SK-N-SH (cell line): Measurements from ENCODE around the gene SLC38A3. TPM values are rescaled to one million over a fixed set of nuclear protein-coding genes. Genes with fewer than 3 reads are reported as not detected.

Experiments used
- CTCF ChIA-PET: fragments of 300-600, 350-600 bp; formaldehyde crosslinking; extraction: SDS; loops from one replicate; lab custom pipeline; 2021; lab: Yijun Ruan, JAX
- POLR2A ChIA-PET: fragments of 350-600 bp; sonication (Branson Sonifier 250); formaldehyde crosslinking; extraction: SDS; loops from one replicate; lab custom pipeline; 2020; ENCODE audit warnings: antibody characterized with exemption, inconsistent platforms; lab: Yijun Ruan, JAX
- DNase-seq: peaks from one replicate; pipeline ENCODE4 v3.0.0; 2012
- H2AFZ ChIP-seq: fragments of 200-600 bp; sonication (generic); 2 replicates; pipeline ENCODE4 v1.8.1; 2016; ENCODE audit warnings: antibody characterized with exemption, mild to moderate bottlenecking, low read depth
- H3F3A ChIP-seq: fragments of 200-600 bp; sonication (generic); replicated peaks from 2 replicates; pipeline ENCODE3; 2016; ENCODE audit warnings: antibody characterized with exemption, mild to moderate bottlenecking; ENCODE audit not compliant: insufficient read depth
- H3K27ac ChIP-seq, 2 experiments: fragments of 200-500 bp in 1 of 2; fragments of 200-600 bp in 1 of 2; sonication (Bioruptor generic) in 1 of 2; sonication (generic), shearing (Covaris generic) in 1 of 2; 2 replicates each; pipeline versions ENCODE4 v1.5.1 to v1.6.1; 2014 to 2016; ENCODE audit warnings: low read depth in 2 of 2, inconsistent platforms in 1 of 2, low read length in 1 of 2, mild to moderate bottlenecking in 1 of 2, mixed read lengths in 1 of 2
- H3K27me3 ChIP-seq: fragments of 200-600 bp; sonication (generic), shearing (Covaris generic); 2 replicates; pipeline ENCODE4 v1.6.1; 2016; ENCODE audit warnings: mixed run types; ENCODE audit not compliant: insufficient read depth
- H3K36me3 ChIP-seq, 2 experiments: fragments of 200-500 bp in 1 of 2; fragments of 200-600 bp in 1 of 2; sonication (Bioruptor generic) in 1 of 2; sonication (generic) in 1 of 2; replicated peaks in 1 of 2; 2 replicates each; pipeline versions ENCODE3 to v1.5.1; 2014 to 2016; ENCODE audit warnings: low read length in 1 of 2, mild to moderate bottlenecking in 1 of 2; ENCODE audit not compliant: insufficient read depth in 2 of 2, control insufficient read depth in 1 of 2
- H3K4me1 ChIP-seq, 2 experiments: fragments of 200-500 bp in 1 of 2; fragments of 200-600 bp in 1 of 2; sonication (Bioruptor generic) in 1 of 2; sonication (generic), shearing (Covaris generic) in 1 of 2; 2 replicates each; pipeline versions ENCODE4 v1.5.1 to v1.6.1; 2014 to 2016; ENCODE audit warnings: low read depth in 1 of 2, low read length in 1 of 2, mixed run types in 1 of 2; ENCODE audit not compliant: insufficient read depth in 2 of 2, control insufficient read depth in 1 of 2
- H3K4me2 ChIP-seq: fragments of 200-600 bp; sonication (generic), shearing (Covaris generic); 2 replicates; pipeline ENCODE4 v1.6.1; 2017; ENCODE audit warnings: mixed run types
- H3K4me3 ChIP-seq, 2 experiments: fragments of 200-500 bp in 1 of 2; fragments of 200-600 bp in 1 of 2; sonication (Bioruptor generic) in 1 of 2; sonication (generic), shearing (Covaris generic) in 1 of 2; 2 replicates each; pipeline versions ENCODE4 v1.5.1 to v1.8.1; 2014 to 2016; ENCODE audit warnings: low read depth in 2 of 2, inconsistent platforms in 1 of 2, low read length in 1 of 2, mild to moderate bottlenecking in 1 of 2, mixed read lengths in 1 of 2, moderate library complexity in 1 of 2
- H3K79me2 ChIP-seq: fragments of 200-600 bp; sonication (generic); 2 replicates; pipeline ENCODE4 v1.8.1; 2017; ENCODE audit warnings: mild to moderate bottlenecking; ENCODE audit not compliant: insufficient read depth
- H3K9ac ChIP-seq: fragments of 200-600 bp; sonication (generic); 2 replicates; pipeline ENCODE4 v1.6.1; 2017; ENCODE audit warnings: mixed run types
- H3K9me2 ChIP-seq: fragments of 200-600 bp; sonication (generic); 2 replicates; pipeline ENCODE4 v1.6.1; 2017; ENCODE audit warnings: mixed run types
- H3K9me3 ChIP-seq: fragments of 200-600 bp; sonication (generic); 2 replicates; pipeline ENCODE4 v1.6.1; 2017; ENCODE audit warnings: mixed run types, mild to moderate bottlenecking, moderate library complexity
- H4K20me1 ChIP-seq: fragments of 200-600 bp; sonication (generic); 2 replicates; pipeline ENCODE4 v1.6.1; 2017; ENCODE audit warnings: mild to moderate bottlenecking, mixed run types; ENCODE audit not compliant: insufficient read depth
- CHD2 ChIP-seq: fragments of 150-350 bp; IDR thresholded peaks from 2 replicates; pipeline ENCODE4 v1.6.1; 2018; ENCODE audit warnings: low read length; ENCODE audit not compliant: partially characterized antibody
- ELF1 ChIP-seq: IDR thresholded peaks from 2 replicates; pipeline ENCODE4 v1.4.0; 2012
- EZH2phosphoT487 ChIP-seq: fragments of 200-600 bp; sonication (generic); IDR thresholded peaks from 2 replicates; pipeline ENCODE4 v1.6.1; 2017; ENCODE audit warnings: low read depth, mixed run types, mild to moderate bottlenecking, antibody characterized with exemption, moderate library complexity, borderline replicate concordance
- FOXJ3 ChIP-seq: sonication (generic); formaldehyde crosslinking; IDR thresholded peaks from 2 replicates; pipeline ENCODE4 v1.5.1; 2020; ENCODE audit warnings: mild to moderate bottlenecking, missing genetic modification reagents
- GABPA ChIP-seq: IDR thresholded peaks from 2 replicates; pipeline ENCODE4 v1.4.0; 2012; ENCODE audit warnings: low read depth, mild to moderate bottlenecking
- JUND ChIP-seq: IDR thresholded peaks from 2 replicates; pipeline ENCODE4 v1.4.0; 2012
- MXI1 ChIP-seq: IDR thresholded peaks from 2 replicates; pipeline ENCODE4 v1.6.1; 2012; ENCODE audit warnings: mild to moderate bottlenecking, low read depth, low read length, improper control_type of control experiment
- NFIC ChIP-seq: IDR thresholded peaks from 2 replicates; pipeline ENCODE4 v1.4.0; 2012; ENCODE audit warnings: borderline replicate concordance
- NRF1 ChIP-seq: IDR thresholded peaks from 2 replicates; pipeline ENCODE4 v1.6.1; 2012; ENCODE audit warnings: low read depth, mild to moderate bottlenecking, low read length
- POLR2AphosphoS5 ChIP-seq: IDR thresholded peaks from 2 replicates; pipeline ENCODE4 v1.6.1; 2012; ENCODE audit warnings: low read depth, low read length
- RAD21 ChIP-seq: IDR thresholded peaks from 2 replicates; pipeline ENCODE4 v1.6.1; 2012; ENCODE audit warnings: mild to moderate bottlenecking, low read length
- RCOR1 ChIP-seq: fragments of 150-350 bp; IDR thresholded peaks from 2 replicates; pipeline ENCODE4 v1.6.1; 2017; ENCODE audit warnings: antibody characterized with exemption, low read length
- RFX5 ChIP-seq: IDR thresholded peaks from 2 replicates; pipeline ENCODE4 v1.6.1; 2012; ENCODE audit warnings: mild to moderate bottlenecking, improper control_type of control experiment, low read length
- RXRA ChIP-seq: IDR thresholded peaks from 2 replicates; pipeline ENCODE4 v1.4.0; 2012; ENCODE audit warnings: low read depth, mild to moderate bottlenecking, borderline replicate concordance
- SIN3A ChIP-seq: IDR thresholded peaks from 2 replicates; pipeline ENCODE4 v1.6.1; 2012; ENCODE audit warnings: low read depth, mild to moderate bottlenecking, low read length, moderate library complexity, borderline replicate concordance
- TAF1 ChIP-seq: IDR thresholded peaks from 2 replicates; pipeline ENCODE4 v1.6.1; 2012; ENCODE audit warnings: low read depth, mild to moderate bottlenecking, low read length, moderate library complexity, borderline replicate concordance
- TCF12 ChIP-seq: IDR thresholded peaks from 2 replicates; pipeline ENCODE4 v1.4.0; 2012
- WGBS: methylation state at CpG from one replicate; pipeline ENCODE4 v1.1.6; 2017; ENCODE audit warnings: low lambda C conversion rate; 5-methylcytosine and 5-hydroxymethylcytosine counted together
- polyA plus RNA-seq, 3 experiments: library from polyadenylated mRNA; depleted of rRNA; stranded (reverse); fragments of >200 nt; gene quantifications; 2 replicates each; pipeline ENCODE4 v1.2.3, GENCODE V29; 2012
- TF ChIP-seq, protein P1 (sequence below): IDR thresholded peaks from 2 replicates; pipeline ENCODE4 v1.4.0; 2012; ENCODE audit warnings: low read depth
- TF ChIP-seq, protein P2 (sequence below): IDR thresholded peaks from 2 replicates; pipeline ENCODE4 v1.6.1; 2012; ENCODE audit warnings: mild to moderate bottlenecking, low read depth, low read length, moderate library complexity
- TF ChIP-seq, protein P3 (sequence below): IDR thresholded peaks from 2 replicates; pipeline ENCODE4 v1.4.0; 2012; ENCODE audit warnings: low read depth, borderline replicate concordance
- TF ChIP-seq, protein P4 (sequence below): IDR thresholded peaks from 2 replicates; pipeline ENCODE4 v1.4.0; 2012; ENCODE audit warnings: low read depth, borderline replicate concordance

The SLC38A3 gene
- polyA plus RNA-seq, 1 of the 3 experiments (the other 2 are of a cell fraction), result 0.84 TPM

DNA sequence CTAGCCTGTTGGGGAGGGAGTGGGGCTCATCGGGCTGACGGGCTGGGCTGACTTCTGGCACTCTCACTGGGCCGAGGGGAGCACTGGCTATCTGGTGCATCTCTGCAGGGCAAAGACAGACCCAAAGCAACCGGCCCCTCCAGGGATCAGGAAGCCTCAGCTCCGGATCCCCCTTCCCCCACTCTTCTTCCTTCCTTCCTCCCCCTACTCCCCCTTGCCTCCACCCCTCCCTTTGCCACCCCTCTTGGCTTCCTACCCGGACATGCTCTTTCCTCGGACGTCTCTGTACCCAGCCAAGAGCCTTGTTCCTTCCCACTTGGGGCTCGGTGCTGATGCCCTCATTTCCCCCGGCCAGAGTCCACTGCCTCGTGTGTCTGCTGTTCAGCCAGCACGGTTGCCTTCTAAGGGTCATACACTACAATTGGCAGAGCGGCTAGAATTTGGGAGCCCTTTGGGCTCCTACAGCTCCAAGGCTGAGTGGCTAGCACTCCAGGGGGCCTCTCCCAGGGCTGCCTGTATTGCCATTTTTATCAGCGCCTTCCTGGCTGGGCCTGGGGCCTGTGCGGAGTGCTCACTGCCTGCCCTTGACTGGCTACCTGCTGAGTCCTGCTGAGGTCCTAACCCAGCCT is 39.0 kb upstream of the SLC38A3 start:
- no peak overlapping the region for H3K4me3 ChIP-seq
- peak overlapping the region; percentile 48; the same call in 1 of the 2 replicates for H3K9ac ChIP-seq

DNA sequence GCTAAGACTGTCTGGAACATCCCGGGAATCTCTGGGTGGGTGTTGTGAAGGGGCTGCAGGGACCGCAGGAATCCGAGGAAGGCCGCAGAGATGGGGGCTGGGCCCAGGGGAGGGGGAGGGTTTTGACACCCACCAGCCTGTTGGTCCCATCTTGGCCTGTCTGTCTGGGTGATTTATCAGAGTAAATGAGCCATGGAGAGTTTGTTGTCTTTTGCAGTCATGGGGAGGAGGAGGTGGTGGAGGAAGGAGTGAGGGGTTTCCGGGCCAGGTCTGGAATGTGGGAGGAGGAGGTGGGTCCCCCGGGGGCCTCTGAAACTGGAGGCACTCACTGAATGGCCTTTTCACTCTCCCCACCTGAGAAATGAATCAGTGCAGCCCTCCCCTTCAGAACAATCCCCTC is 38.5 kb upstream of the SLC38A3 start:
- Histone ChIP-seq H3K27ac (peak overlapping the region; percentile 82; a peak in 3 of 4 replicates), H4K20me1 (no peaks in the 10 kb centered on the region), H3K9ac (no peak overlapping the region)
- TF ChIP-seq RXRA, result no peak
- TF ChIP-seq, protein P1, sequence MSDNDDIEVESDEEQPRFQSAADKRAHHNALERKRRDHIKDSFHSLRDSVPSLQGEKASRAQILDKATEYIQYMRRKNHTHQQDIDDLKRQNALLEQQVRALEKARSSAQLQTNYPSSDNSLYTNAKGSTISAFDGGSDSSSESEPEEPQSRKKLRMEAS, result no peak
- TF ChIP-seq RCOR1, result no peak
- no peak for TF ChIP-seq JUND
- no peak for TF ChIP-seq POLR2AphosphoS5
- TF ChIP-seq NFIC, result no peak
- TF ChIP-seq TAF1, result no peak
- TF ChIP-seq TCF12, result no peak
- TF ChIP-seq RFX5, result no peak
- TF ChIP-seq EZH2phosphoT487, result no peak
- TF ChIP-seq, protein P2, sequence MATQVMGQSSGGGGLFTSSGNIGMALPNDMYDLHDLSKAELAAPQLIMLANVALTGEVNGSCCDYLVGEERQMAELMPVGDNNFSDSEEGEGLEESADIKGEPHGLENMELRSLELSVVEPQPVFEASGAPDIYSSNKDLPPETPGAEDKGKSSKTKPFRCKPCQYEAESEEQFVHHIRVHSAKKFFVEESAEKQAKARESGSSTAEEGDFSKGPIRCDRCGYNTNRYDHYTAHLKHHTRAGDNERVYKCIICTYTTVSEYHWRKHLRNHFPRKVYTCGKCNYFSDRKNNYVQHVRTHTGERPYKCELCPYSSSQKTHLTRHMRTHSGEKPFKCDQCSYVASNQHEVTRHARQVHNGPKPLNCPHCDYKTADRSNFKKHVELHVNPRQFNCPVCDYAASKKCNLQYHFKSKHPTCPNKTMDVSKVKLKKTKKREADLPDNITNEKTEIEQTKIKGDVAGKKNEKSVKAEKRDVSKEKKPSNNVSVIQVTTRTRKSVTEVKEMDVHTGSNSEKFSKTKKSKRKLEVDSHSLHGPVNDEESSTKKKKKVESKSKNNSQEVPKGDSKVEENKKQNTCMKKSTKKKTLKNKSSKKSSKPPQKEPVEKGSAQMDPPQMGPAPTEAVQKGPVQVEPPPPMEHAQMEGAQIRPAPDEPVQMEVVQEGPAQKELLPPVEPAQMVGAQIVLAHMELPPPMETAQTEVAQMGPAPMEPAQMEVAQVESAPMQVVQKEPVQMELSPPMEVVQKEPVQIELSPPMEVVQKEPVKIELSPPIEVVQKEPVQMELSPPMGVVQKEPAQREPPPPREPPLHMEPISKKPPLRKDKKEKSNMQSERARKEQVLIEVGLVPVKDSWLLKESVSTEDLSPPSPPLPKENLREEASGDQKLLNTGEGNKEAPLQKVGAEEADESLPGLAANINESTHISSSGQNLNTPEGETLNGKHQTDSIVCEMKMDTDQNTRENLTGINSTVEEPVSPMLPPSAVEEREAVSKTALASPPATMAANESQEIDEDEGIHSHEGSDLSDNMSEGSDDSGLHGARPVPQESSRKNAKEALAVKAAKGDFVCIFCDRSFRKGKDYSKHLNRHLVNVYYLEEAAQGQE, result no peak
- TF ChIP-seq FOXJ3, result no peak

More for the DNA sequence above, 39.0 kb upstream of the SLC38A3 start:
- no peaks in the 10 kb centered on the region for H3K9me2 ChIP-seq
- DNase-seq, result no peak
- no peak overlapping the region for H2AFZ ChIP-seq
- peak overlapping the region; percentile 82 for H3K27ac ChIP-seq
- H3K27me3 ChIP-seq, result no peaks in the 10 kb centered on the region
- ChIA-PET POLR2A (no interaction called here), CTCF (interaction anchor here (0.7 to 2.6 kb wide), 6 partner anchors 10 to 107 kb away, joined by 3 to 9 read pairs (median 4); no protein-coding TSS in a partner anchor)
- 59% methylated on average over 12 of the region's 15 CpGs for whole genome bisulfite sequencing
- H3K4me1 ChIP-seq, result peaks cover 22 to 54% of the 10 kb centered on the region in 2 experiments; a peak in 3 of 4 replicates
- peaks cover 19% of the 10 kb centered on the region for H3K79me2 ChIP-seq
- no peaks in the 10 kb centered on the region for H3K9me3 ChIP-seq
- H3K4me2 ChIP-seq, result peak overlapping the region; percentile 69
- no peaks in the 10 kb centered on the region for H4K20me1 ChIP-seq
- peaks cover 18% of the 10 kb centered on the region for H3F3A ChIP-seq
- TF ChIP-seq RXRA (no peak), RAD21 (no peak), ELF1 (no peak), GABPA (no peak), MXI1 (no peak), POLR2AphosphoS5 (no peak), TAF1 (no peak), CHD2 (no peak), NRF1 (no peak), SIN3A (no peak)
- TF ChIP-seq, protein P3, sequence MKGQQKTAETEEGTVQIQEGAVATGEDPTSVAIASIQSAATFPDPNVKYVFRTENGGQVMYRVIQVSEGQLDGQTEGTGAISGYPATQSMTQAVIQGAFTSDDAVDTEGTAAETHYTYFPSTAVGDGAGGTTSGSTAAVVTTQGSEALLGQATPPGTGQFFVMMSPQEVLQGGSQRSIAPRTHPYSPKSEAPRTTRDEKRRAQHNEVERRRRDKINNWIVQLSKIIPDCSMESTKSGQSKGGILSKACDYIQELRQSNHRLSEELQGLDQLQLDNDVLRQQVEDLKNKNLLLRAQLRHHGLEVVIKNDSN, result no peak
- TF ChIP-seq, protein P4, sequence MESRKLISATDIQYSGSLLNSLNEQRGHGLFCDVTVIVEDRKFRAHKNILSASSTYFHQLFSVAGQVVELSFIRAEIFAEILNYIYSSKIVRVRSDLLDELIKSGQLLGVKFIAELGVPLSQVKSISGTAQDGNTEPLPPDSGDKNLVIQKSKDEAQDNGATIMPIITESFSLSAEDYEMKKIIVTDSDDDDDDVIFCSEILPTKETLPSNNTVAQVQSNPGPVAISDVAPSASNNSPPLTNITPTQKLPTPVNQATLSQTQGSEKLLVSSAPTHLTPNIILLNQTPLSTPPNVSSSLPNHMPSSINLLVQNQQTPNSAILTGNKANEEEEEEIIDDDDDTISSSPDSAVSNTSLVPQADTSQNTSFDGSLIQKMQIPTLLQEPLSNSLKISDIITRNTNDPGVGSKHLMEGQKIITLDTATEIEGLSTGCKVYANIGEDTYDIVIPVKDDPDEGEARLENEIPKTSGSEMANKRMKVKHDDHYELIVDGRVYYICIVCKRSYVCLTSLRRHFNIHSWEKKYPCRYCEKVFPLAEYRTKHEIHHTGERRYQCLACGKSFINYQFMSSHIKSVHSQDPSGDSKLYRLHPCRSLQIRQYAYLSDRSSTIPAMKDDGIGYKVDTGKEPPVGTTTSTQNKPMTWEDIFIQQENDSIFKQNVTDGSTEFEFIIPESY, result no peak
- TF ChIP-seq, protein P1, result no peak
- H3K36me3 ChIP-seq, result no peaks in the 10 kb centered on the region

More for the DNA sequence above, 38.5 kb upstream of the SLC38A3 start:
- no peaks in the 10 kb centered on the region for H3K9me3 ChIP-seq
- H3F3A ChIP-seq, result peaks cover 18% of the 10 kb centered on the region
- H3K4me2 ChIP-seq, result peak overlapping the region; percentile 69
- H3K36me3 ChIP-seq, result no peaks in the 10 kb centered on the region
- H3K4me3 ChIP-seq, result no peak overlapping the region
- no peaks in the 10 kb centered on the region for H3K9me2 ChIP-seq
- POLR2A ChIA-PET, result no interaction called here
- 82% methylated on average over 6 of the region's 6 CpGs for WGBS
- H3K27me3 ChIP-seq, result no peaks in the 10 kb centered on the region
- no peak for DNase-seq
- H3K79me2 ChIP-seq, result peaks cover 25% of the 10 kb centered on the region
- H3K4me1 ChIP-seq, result peaks cover 22 to 56% of the 10 kb centered on the region in 2 experiments; a peak in 3 of 4 replicates
- no peak overlapping the region for H2AFZ ChIP-seq
- CTCF ChIA-PET, result interaction anchor here (7.2 kb wide), 1 partner anchor 27 kb away, joined by 60 read pairs; the partner anchor contains the start of gene GNAT1
